ENCODE data around the gene PSMB7. TPM values are rescaled to one million over a fixed set of nuclear protein-coding genes. Genes with fewer than 3 reads are reported as not detected.

Gene PSMB7
- total and polyA plus RNA-seq, 2 donors (not counting 1 experiment from before 2014, with no cell fraction given), result 69.5 to 73.1 TPM

- no peak overlapping the region for H3K4me3 ChIP-seq (ENCODE audit: control extremely low read depth in 1 of 5, extremely low read depth in 1 of 5, insufficient read depth in 1 of 5, low read depth in 2 of 5, low read length in 4 of 5)
- ChIA-PET CTCF (interaction anchor here (0.6 to 1.4 kb wide), 2 partner anchors 8 to 34 kb away, joined by 3 read pairs; no protein-coding TSS in a partner anchor), POLR2A (no interaction called here)
- DNase-seq (no peak), ATAC-seq (ENCODE audit: low read depth) (no peak)
- H4K20me1 ChIP-seq (ENCODE audit: control insufficient read depth, insufficient read depth, low read length, poor library complexity, severe bottlenecking), result peaks cover 67% of the 10 kb centered on the region
- H3K4me1 ChIP-seq (ENCODE audit: control insufficient read depth in 2 of 2, insufficient read depth in 2 of 2, low read length in 2 of 2), result no peaks in the 10 kb centered on the region
- H3K27me3 ChIP-seq (replicated peaks in 1 of 4; ENCODE audit: control extremely low read depth in 1 of 4, control insufficient read depth in 3 of 4, insufficient read depth in 4 of 4, low read length in 3 of 4), result no peaks in the 10 kb centered on the region
- no peak overlapping the region for H2AFZ ChIP-seq (ENCODE audit: insufficient read depth, low read depth, low read length, poor library complexity, severe bottlenecking)
- Mint-ChIP-seq H3K27me3 (no peaks in the 10 kb centered on the region), H3K4me3 (no peak overlapping the region), H3K27ac (no peak overlapping the region), H3K4me1 (peaks cover 5% of the 10 kb centered on the region), H3K9me3 (ENCODE audit: insufficient read depth) (no peaks in the 10 kb centered on the region)
- H3K4me2 ChIP-seq (replicated peaks; ENCODE audit: low read depth, low read length, poor library complexity, severe bottlenecking), result no peak overlapping the region
- no peak overlapping the region for H3K27ac ChIP-seq (ENCODE audit: low read length in 2 of 2)
- WGBS (ENCODE audit: insufficient coverage), result 96% methylated on average over 7 of the region's 8 CpGs
- no peaks in the 10 kb centered on the region for H3K9me3 ChIP-seq (ENCODE audit: control extremely low read depth in 1 of 3, control insufficient read depth in 2 of 3, insufficient read depth in 1 of 3, low read length in 2 of 3)
- no peak overlapping the region for H3K9ac ChIP-seq (ENCODE audit: low read length)
- peaks cover 83% of the 10 kb centered on the region for H3K79me2 ChIP-seq (ENCODE audit: control insufficient read depth, insufficient read depth, low read length)
- H3K36me3 ChIP-seq (replicated peaks in 1 of 2; ENCODE audit: control extremely low read depth in 1 of 2, control insufficient read depth in 1 of 2, extremely low read depth in 1 of 2, insufficient read depth in 2 of 2, low read length in 1 of 2), result peaks cover 0 to 18% of the 10 kb centered on the region in 2 experiments
- intact Hi-C loops (cut with micrococcal nuclease), result no loop called here
- TF ChIP-seq CTCF (IDR thresholded peaks at IDR 0.05) (no peak), EZH2 (IDR thresholded peaks at IDR 0.05; ENCODE audit: borderline replicate concordance, insufficient read depth, low read depth, low read length, poor library complexity, severe bottlenecking) (no peak)
These were observed 50.2 kb downstream of the PSMB7 start for GRCh38 chr9:124365036-124365435.

- Histone ChIP-seq H3K79me2 (ENCODE audit: control insufficient read depth, insufficient read depth, low read length) (peaks cover 82% of the 10 kb centered on the region), H3K4me1 (ENCODE audit: control insufficient read depth in 2 of 2, insufficient read depth in 2 of 2, low read length in 2 of 2) (no peaks in the 10 kb centered on the region), H3K36me3 (replicated peaks in 1 of 2; ENCODE audit: control extremely low read depth in 1 of 2, control insufficient read depth in 1 of 2, extremely low read depth in 1 of 2, insufficient read depth in 2 of 2, low read length in 1 of 2) (peaks cover 0 to 18% of the 10 kb centered on the region in 2 experiments), H4K20me1 (ENCODE audit: control insufficient read depth, insufficient read depth, low read length, poor library complexity, severe bottlenecking) (peaks cover 76% of the 10 kb centered on the region), H3K27me3 (replicated peaks in 1 of 4; ENCODE audit: control extremely low read depth in 1 of 4, control insufficient read depth in 3 of 4, insufficient read depth in 4 of 4, low read length in 3 of 4) (no peaks in the 10 kb centered on the region), H3K4me3 (ENCODE audit: control extremely low read depth in 1 of 5, extremely low read depth in 1 of 5, insufficient read depth in 1 of 5, low read depth in 2 of 5, low read length in 4 of 5) (no peak overlapping the region), H2AFZ (ENCODE audit: insufficient read depth, low read depth, low read length, poor library complexity, severe bottlenecking) (no peak overlapping the region), H3K27ac (ENCODE audit: low read length in 2 of 2) (no peak overlapping the region), H3K4me2 (replicated peaks; ENCODE audit: low read depth, low read length, poor library complexity, severe bottlenecking) (no peak overlapping the region), H3K9me3 (ENCODE audit: control extremely low read depth in 1 of 3, control insufficient read depth in 2 of 3, insufficient read depth in 1 of 3, low read length in 2 of 3) (no peaks in the 10 kb centered on the region), H3K9ac (ENCODE audit: low read length) (no peak overlapping the region)
- no peak overlapping the region for H3K27ac Mint-ChIP-seq
- WGBS (ENCODE audit: insufficient coverage), result 100% methylated on average over 1 of the region's 4 CpGs
- no peaks in the 10 kb centered on the region for H3K27me3 Mint-ChIP-seq
- TF ChIP-seq EZH2 (IDR thresholded peaks at IDR 0.05; ENCODE audit: borderline replicate concordance, insufficient read depth, low read depth, low read length, poor library complexity, severe bottlenecking) (no peak), CTCF (IDR thresholded peaks at IDR 0.05) (no peak)
- no peaks in the 10 kb centered on the region for H3K9me3 Mint-ChIP-seq (ENCODE audit: insufficient read depth)
- DNase-seq (no peak), ATAC-seq (ENCODE audit: low read depth) (no peak)
- intact Hi-C loops (cut with micrococcal nuclease), result no loop called here
- POLR2A ChIA-PET, result no interaction called here
- CTCF ChIA-PET, result no interaction called here
- no peak overlapping the region for H3K4me3 Mint-ChIP-seq
- H3K4me1 Mint-ChIP-seq, result peaks cover 8% of the 10 kb centered on the region
These were observed 51.1 kb downstream of the PSMB7 start for GRCh38 chr9:124364141-124364540.

Data from B cell (primary cell).